CD4-positive, alpha-beta memory T cell (primary cell): Measurements from ENCODE around the gene GARIN3. TPM values are rescaled to one million over a fixed set of nuclear protein-coding genes. Genes with fewer than 3 reads are reported as not detected.
"Not testable (repeated sequence)": the region's sequence is repeated elsewhere in the genome, so short reads cannot be mapped to it uniquely, and the experiment has no call there.

ENCODE experiments used
- CTCF ChIA-PET: fragments of 350-600 bp; sonication (Branson Sonifier 250); formaldehyde crosslinking; loops from one replicate; lab custom pipeline; 2021; ENCODE audit warnings: inconsistent platforms; ENCODE audit not compliant: partially characterized antibody; lab: Charles Lee
- POLR2A ChIA-PET: fragments of 350-600 bp; sonication (Branson Sonifier 250); formaldehyde crosslinking; loops from one replicate; lab custom pipeline; 2021; ENCODE audit not compliant: partially characterized antibody; lab: Charles Lee
- DNase-seq, 5 donors: peaks; one replicate each; pipeline versions ENCODE4 v3.0.0 to v3.0.0-alpha.2; 2020 to 2022; ENCODE audit warnings: mixed read lengths in 1 of 5
- H3K27ac ChIP-seq: one replicate; pipeline ENCODE4 v1.7.0; 2013; ENCODE audit warnings: low read depth, low read length
- H3K27me3 ChIP-seq: 2 replicates; pipeline ENCODE4 v1.7.0; 2013; ENCODE audit warnings: mild to moderate bottlenecking, low read length, moderate library complexity; ENCODE audit not compliant: insufficient read depth
- H3K36me3 ChIP-seq: 2 replicates; pipeline ENCODE4 v1.7.0; 2013; ENCODE audit warnings: mild to moderate bottlenecking, low read length, moderate library complexity; ENCODE audit not compliant: insufficient read depth
- H3K4me1 ChIP-seq: 2 replicates; pipeline ENCODE4 v1.7.0; 2013; ENCODE audit warnings: mild to moderate bottlenecking, low read length, moderate library complexity; ENCODE audit not compliant: insufficient read depth
- H3K4me3 ChIP-seq, 2 donors: one replicate each; pipeline ENCODE4 v1.7.0; 2013; ENCODE audit warnings: low read length in 2 of 2, mild to moderate bottlenecking in 1 of 2
- H3K9me3 ChIP-seq, 2 donors: one replicate each; pipeline ENCODE4 v1.7.0; 2013; ENCODE audit warnings: low read length in 2 of 2, control low read depth in 1 of 2; ENCODE audit not compliant: control insufficient read depth in 1 of 2
- H3K27ac Mint-ChIP-seq, 7 donors: one replicate each; pipeline ENCODE4 v1.8.0; 2020 to 2021; ENCODE audit warnings: mixed read lengths in 7 of 7, mild to moderate bottlenecking in 6 of 7, inconsistent platforms in 3 of 7, moderate library complexity in 3 of 7
- H3K27me3 Mint-ChIP-seq, 2 donors: one replicate each; pipeline ENCODE4 v1.8.0; 2020 to 2021; ENCODE audit warnings: mixed read lengths in 2 of 2
- H3K36me3 Mint-ChIP-seq, 2 donors: one replicate each; pipeline ENCODE4 v1.8.0; 2020 to 2021; ENCODE audit warnings: mixed read lengths in 2 of 2, inconsistent platforms in 1 of 2, mild to moderate bottlenecking in 1 of 2
- H3K4me1 Mint-ChIP-seq, 4 donors: one replicate each; pipeline ENCODE4 v1.8.0; 2020 to 2021; ENCODE audit warnings: mixed read lengths in 4 of 4, mild to moderate bottlenecking in 1 of 4
- H3K4me3 Mint-ChIP-seq, 8 donors: one replicate each; pipeline ENCODE4 v1.8.0; 2020 to 2021; ENCODE audit warnings: mixed read lengths in 8 of 8, mild to moderate bottlenecking in 7 of 8, moderate library complexity in 6 of 8, inconsistent platforms in 3 of 8
- H3K9me3 Mint-ChIP-seq, 8 donors: one replicate each; pipeline ENCODE4 v1.8.0; 2020 to 2021; ENCODE audit warnings: mixed read lengths in 8 of 8, mild to moderate bottlenecking in 5 of 8, inconsistent platforms in 3 of 8, moderate library complexity in 1 of 8
- intact Hi-C: fragments of 100-400 bp; cut with micrococcal nuclease; formaldehyde crosslinking; loops from one replicate; pipeline ENCODE4 v1.15.1; 2023
- polyA plus RNA-seq, 2 donors: library from polyadenylated mRNA; unstranded; fragments of 300-500 nt; fragmentation: Illumina TruSeq; gene quantifications; one replicate each; pipeline ENCODE4 v1.2.3, GENCODE V29; 2021
- total RNA-seq, 2 experiments: library from RNA; stranded (reverse); gene quantifications; one replicate each; pipeline ENCODE4 v1.2.3, GENCODE V29; 2021

GARIN3 gene
- total and polyA plus RNA-seq, 4 experiments from 2014 or later, result not detected

DNA sequence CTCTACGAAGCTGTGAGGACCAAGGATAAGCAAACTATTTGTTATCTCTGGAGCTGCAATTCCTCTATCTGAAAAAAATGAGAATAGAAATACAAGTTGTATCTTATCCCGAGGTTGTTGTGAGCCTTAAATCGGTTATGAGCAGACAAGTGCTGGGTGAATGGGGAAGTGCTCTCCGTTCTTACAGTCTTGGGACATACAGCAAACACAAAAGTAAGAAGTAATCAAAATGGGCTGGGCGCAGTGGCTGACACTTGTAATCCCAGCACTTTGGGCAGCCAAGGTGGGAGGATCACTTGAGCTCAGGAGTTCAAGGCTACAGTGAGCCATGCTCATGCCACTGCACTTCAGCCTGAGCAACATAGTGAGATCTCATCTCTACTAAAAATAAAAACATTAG lies 46.2 kb upstream of the GARIN3 start:
- no peaks in the 10 kb centered on the region for H3K9me3 Mint-ChIP-seq
- H3K27ac ChIP-seq, result peak overlapping the region; percentile 45
- intact Hi-C loops, result no loop called here
- ChIA-PET POLR2A (interaction anchor here (0.9 to 27.5 kb wide), 8 partner anchors 8 to 69 kb away, joined by 3 to 1020 read pairs (median 8); partner anchors contain the start of genes ITK and MED7), CTCF (interaction anchor here (1.0 to 1.4 kb wide), 3 partner anchors 9 to 61 kb away, joined by 3 to 4 read pairs (median 3); no protein-coding TSS in a partner anchor)
- peaks cover 89% of the 10 kb centered on the region for H3K36me3 ChIP-seq
- peaks cover 91 to 95% of the 10 kb centered on the region in 2 donors for H3K36me3 Mint-ChIP-seq
- H3K27me3 Mint-ChIP-seq, result no peaks in the 10 kb centered on the region
- no peak for DNase-seq
- H3K4me3 ChIP-seq, result no peak overlapping the region
- H3K4me1 ChIP-seq, result peaks cover 98% of the 10 kb centered on the region
- H3K27ac Mint-ChIP-seq, result peak overlapping the region; percentile 74 to 94 (median 83)
- H3K27me3 ChIP-seq, result no peaks in the 10 kb centered on the region
- H3K4me3 Mint-ChIP-seq, result peak overlapping the region in 6 of 8 donors; percentile 9 to 83 (median 66)
- H3K4me1 Mint-ChIP-seq, result peaks cover 77 to 100% (median 87%) of the 10 kb centered on the region in 4 donors
- H3K9me3 ChIP-seq, result no peaks in the 10 kb centered on the region

DNA sequence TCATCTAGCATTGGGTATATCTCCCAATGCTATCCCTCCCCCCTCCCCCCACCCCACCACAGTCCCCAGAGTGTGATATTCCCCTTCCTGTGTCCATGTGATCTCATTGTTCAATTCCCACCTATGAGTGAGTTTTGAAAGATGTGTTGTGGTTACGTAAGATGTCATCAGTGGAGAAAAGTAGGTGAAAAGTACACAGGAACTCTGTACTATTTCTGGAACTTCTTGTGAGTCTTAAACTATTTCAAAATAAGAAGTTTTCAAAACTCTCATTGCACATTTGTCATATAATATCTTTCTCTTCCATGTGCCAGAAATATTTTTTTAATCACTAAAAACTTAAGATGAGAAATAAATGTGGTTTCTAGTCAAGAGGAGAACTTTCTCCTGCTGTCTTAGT lies 44.6 kb upstream of the GARIN3 start:
- POLR2A ChIA-PET, result interaction anchor here (1.2 to 27.5 kb wide), 4 partner anchors 11 to 55 kb away, joined by 3 to 1020 read pairs (median 8); partner anchors contain the start of gene ITK
- peak overlapping the region; percentile 45 for H3K27ac ChIP-seq
- H3K4me1 ChIP-seq, result peaks cover 97% of the 10 kb centered on the region
- DNase-seq, H3K4me3 ChIP-seq, H3K27me3 Mint-ChIP-seq, CTCF ChIA-PET, intact Hi-C loops, H3K9me3 ChIP-seq, H3K27me3 ChIP-seq, H3K9me3 Mint-ChIP-seq: not testable (repeated sequence)
- Mint-ChIP-seq H3K36me3 (peaks cover 87% of the 10 kb centered on the region in 2 donors), H3K27ac (peak overlapping the region; percentile 74 to 91 (median 89)), H3K4me3 (peak overlapping the region in 5 of 8 donors; percentile 10 to 74 (median 52)), H3K4me1 (peaks cover 71 to 100% (median 84%) of the 10 kb centered on the region in 4 donors)
- peaks cover 74% of the 10 kb centered on the region for H3K36me3 ChIP-seq

DNA sequence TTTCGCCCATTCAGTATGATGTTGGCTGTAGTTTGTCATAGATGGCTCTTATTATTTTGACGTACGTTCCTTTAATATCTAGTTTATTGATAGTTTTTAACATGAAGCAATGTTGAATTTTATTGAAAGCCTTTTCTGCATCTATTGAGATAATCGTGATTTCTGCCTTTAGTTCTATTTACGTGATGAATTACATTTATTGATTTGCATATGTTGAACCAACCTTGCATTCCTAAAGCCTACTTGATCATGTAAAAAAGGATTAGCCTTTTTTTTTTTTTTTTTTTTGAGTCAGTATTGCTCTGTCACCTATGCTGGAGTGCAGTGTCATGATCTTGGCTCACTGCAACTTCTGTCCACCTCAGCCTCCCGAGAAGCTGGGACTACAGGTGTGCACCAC lies 39.6 kb upstream of the GARIN3 start:
- intact Hi-C loops, result loop anchor here (1.0 kb wide), 1 partner anchor 8 kb away; no protein-coding TSS in a partner anchor
- Histone ChIP-seq H3K27me3 (no peaks in the 10 kb centered on the region), H3K9me3 (no peaks in the 10 kb centered on the region), H3K27ac (no peak overlapping the region), H3K4me1 (peaks cover 97% of the 10 kb centered on the region), H3K36me3 (peaks cover 31% of the 10 kb centered on the region), H3K4me3 (no peak overlapping the region)
- Mint-ChIP-seq H3K4me1 (peaks cover 57 to 97% (median 78%) of the 10 kb centered on the region in 4 donors), H3K36me3 (peaks cover 71 to 72% of the 10 kb centered on the region in 2 donors), H3K9me3 (peaks cover 0 to 4% (median 1%) of the 10 kb centered on the region in 8 donors), H3K27me3 (no peaks in the 10 kb centered on the region), H3K27ac (peak overlapping the region; percentile 2 to 88 (median 56)), H3K4me3 (peak overlapping the region in 3 of 8 donors; percentile 36 to 55 (median 39))
- ChIA-PET CTCF (interaction anchor here (0.6 to 4.6 kb wide), 6 partner anchors 12 to 57 kb away, joined by 3 to 23 read pairs (median 8); no protein-coding TSS in a partner anchor), POLR2A (interaction anchor here (1.2 to 27.5 kb wide), 11 partner anchors 10 to 66 kb away, joined by 3 to 1020 read pairs (median 5); partner anchors contain the start of genes ITK and MED7)
- no peak for DNase-seq

DNA sequence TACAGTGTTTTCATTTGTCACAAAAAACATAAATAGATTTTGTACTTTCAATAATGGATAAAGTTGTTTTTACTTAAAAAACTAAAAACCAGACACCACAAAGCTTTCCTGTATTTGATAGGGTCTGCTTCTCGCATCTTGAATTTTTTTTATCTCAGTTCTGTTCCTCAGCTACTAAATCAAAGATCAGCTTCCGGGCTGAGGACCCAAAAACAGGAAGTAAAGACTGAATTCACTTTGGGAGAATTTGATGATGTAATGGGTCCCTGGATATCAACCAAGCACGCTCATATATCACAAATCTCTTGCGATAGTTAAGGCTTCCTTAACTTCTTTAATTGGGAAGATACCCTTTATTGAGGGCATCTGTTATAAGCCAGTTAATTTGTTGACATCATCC lies 38.7 kb upstream of the GARIN3 start:
- H3K4me1 Mint-ChIP-seq, result peaks cover 60 to 96% (median 81%) of the 10 kb centered on the region in 4 donors
- peak overlapping the region; percentile 42 to 96 (median 74) for H3K4me3 Mint-ChIP-seq
- Histone ChIP-seq H3K4me3 (no peak overlapping the region), H3K27me3 (no peaks in the 10 kb centered on the region), H3K36me3 (peaks cover 30% of the 10 kb centered on the region), H3K9me3 (no peaks in the 10 kb centered on the region), H3K4me1 (peaks cover 99% of the 10 kb centered on the region), H3K27ac (peak overlapping the region; percentile 55)
- H3K27ac Mint-ChIP-seq, result peak overlapping the region; percentile 81 to 94 (median 87)
- peaks cover 0 to 4% (median 1%) of the 10 kb centered on the region in 8 donors for H3K9me3 Mint-ChIP-seq
- CTCF ChIA-PET, result interaction anchor here (1.5 to 4.6 kb wide), 6 partner anchors 13 to 56 kb away, joined by 4 to 23 read pairs (median 8); no protein-coding TSS in a partner anchor
- intact Hi-C loops, result loop anchor here (1.0 kb wide), 1 partner anchor 9 kb away; no protein-coding TSS in a partner anchor
- H3K27me3 Mint-ChIP-seq, result no peaks in the 10 kb centered on the region
- H3K36me3 Mint-ChIP-seq, result peaks cover 72 to 76% of the 10 kb centered on the region in 2 donors
- POLR2A ChIA-PET, result interaction anchor here (0.6 to 27.5 kb wide), 17 partner anchors 11 to 67 kb away, joined by 3 to 1020 read pairs (median 4); partner anchors contain the start of genes ITK and MED7
- peak in 3 of 5 donors; percentile 44 to 74 (median 57) for DNase-seq

DNA sequence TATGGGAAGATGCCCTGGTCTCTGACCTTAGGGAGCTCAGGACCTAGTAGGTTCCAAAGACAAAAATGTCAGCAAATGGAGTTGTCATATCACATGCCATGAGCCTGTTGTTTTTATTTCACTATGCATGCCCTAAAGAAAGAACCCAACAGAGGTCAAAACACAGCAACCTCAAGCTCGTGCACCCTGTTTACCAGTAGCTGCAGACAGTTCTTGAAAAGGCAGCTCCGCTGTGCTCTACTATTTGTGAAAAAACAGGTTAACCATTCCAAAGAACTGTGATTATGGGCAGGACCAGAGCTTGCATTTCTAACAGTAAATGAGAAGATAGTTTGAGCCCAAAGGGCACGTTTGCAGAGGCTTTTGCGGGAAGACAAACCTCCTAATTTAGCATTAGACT lies 37.4 kb upstream of the GARIN3 start:
- Mint-ChIP-seq H3K9me3 (peaks cover 0 to 4% (median 1%) of the 10 kb centered on the region in 8 donors), H3K27me3 (no peaks in the 10 kb centered on the region), H3K36me3 (peaks cover 73 to 76% of the 10 kb centered on the region in 2 donors), H3K4me1 (peaks cover 68 to 97% (median 84%) of the 10 kb centered on the region in 4 donors), H3K27ac (peak overlapping the region; percentile 81 to 99 (median 94)), H3K4me3 (peak overlapping the region; percentile 41 to 96 (median 76))
- Histone ChIP-seq H3K4me3 (no peak overlapping the region), H3K36me3 (peaks cover 21% of the 10 kb centered on the region), H3K27me3 (no peaks in the 10 kb centered on the region), H3K27ac (peak overlapping the region; percentile 55), H3K4me1 (peaks cover 99% of the 10 kb centered on the region), H3K9me3 (no peaks in the 10 kb centered on the region)
- peak in 1 of 5 donors; percentile 44 for DNase-seq
- CTCF ChIA-PET, result interaction anchor here (0.7 to 4.6 kb wide), 14 partner anchors 12 to 70 kb away, joined by 3 to 23 read pairs (median 4); partner anchors contain the start of gene ITK
- POLR2A ChIA-PET, result interaction anchor here (0.8 to 27.5 kb wide), 16 partner anchors 13 to 104 kb away, joined by 3 to 1020 read pairs (median 5); partner anchors contain the start of genes ITK and MED7
- intact Hi-C loops, result loop anchor here (1.0 kb wide), 1 partner anchor 10 kb away; no protein-coding TSS in a partner anchor

DNA sequence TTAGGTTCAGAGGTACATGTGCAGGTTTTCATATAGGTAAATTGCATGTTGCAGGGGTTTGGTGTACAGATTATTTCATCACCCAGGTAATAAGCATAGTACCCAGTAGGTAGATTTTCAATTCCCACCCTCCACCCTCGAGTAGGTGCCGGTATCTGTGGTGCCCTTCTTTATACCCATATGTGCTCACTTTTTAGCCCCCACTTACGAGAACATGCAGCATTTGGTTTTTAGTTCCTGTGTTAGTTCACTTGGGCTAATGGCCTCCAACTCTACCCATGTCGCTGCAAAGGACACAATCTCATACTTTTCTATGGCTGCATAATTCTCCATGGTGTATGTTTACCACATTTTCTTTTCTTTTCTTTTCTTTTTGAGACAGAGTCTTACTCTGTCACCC lies 35.8 kb upstream of the GARIN3 start:
- Mint-ChIP-seq H3K4me1 (peaks cover 67 to 96% (median 82%) of the 10 kb centered on the region in 4 donors), H3K4me3 (peak overlapping the region; percentile 6 to 96 (median 74)), H3K27me3 (no peaks in the 10 kb centered on the region), H3K36me3 (peaks cover 72 to 73% of the 10 kb centered on the region in 2 donors), H3K9me3 (peaks cover 0 to 4% (median 1%) of the 10 kb centered on the region in 8 donors), H3K27ac (peak overlapping the region; percentile 80 to 99 (median 91))
- no peak overlapping the region for H3K4me3 ChIP-seq
- ChIA-PET POLR2A (interaction anchor here (5.0 to 27.5 kb wide), 2 partner anchors 14 to 16 kb away, joined by 117 to 1020 read pairs; partner anchors contain the start of gene ITK), CTCF (no interaction called here)
- intact Hi-C loops, result no loop called here
- H3K27me3 ChIP-seq, result no peaks in the 10 kb centered on the region
- H3K4me1 ChIP-seq, result peaks cover 99% of the 10 kb centered on the region
- H3K27ac ChIP-seq, result peak overlapping the region; percentile 55
- H3K9me3 ChIP-seq, result no peaks in the 10 kb centered on the region
- peaks cover 10% of the 10 kb centered on the region for H3K36me3 ChIP-seq
- DNase-seq, result peak in 1 of 5 donors; percentile 36
